ENCODE data around the gene ACSL5.

The ACSL5 gene

DNA sequence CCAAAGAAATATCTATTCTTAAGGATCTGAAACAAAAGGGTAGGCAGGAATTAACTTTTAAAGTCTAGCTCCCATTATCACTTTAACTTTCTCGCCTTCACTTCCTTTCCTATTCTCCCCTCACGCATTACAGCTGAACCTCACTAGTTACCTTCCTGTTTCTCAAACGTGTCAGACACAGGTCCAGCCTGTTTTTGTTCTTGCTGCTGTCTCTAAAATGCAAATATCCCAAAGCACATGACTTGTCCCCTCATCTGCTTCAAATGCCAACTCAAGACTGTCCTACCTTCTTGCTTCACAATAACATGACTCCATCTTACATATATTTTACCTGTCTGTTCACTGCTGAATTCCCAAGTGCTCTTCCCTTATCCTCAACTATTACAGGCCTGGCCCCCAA is 55.2 kb downstream of the ACSL5 start:
- no peak overlapping the region for H3K27ac ChIP-seq (ENCODE audit: low read depth, low read length)
- H3K36me3 ChIP-seq (ENCODE audit: insufficient read depth, low read length), result peaks cover 41% of the 10 kb centered on the region
- H3K27me3 ChIP-seq (ENCODE audit: control insufficient read depth in 1 of 2, insufficient read depth in 2 of 2, low read length in 2 of 2), result no peaks in the 10 kb centered on the region
- no peaks in the 10 kb centered on the region for H3K9me3 ChIP-seq (ENCODE audit: low read length)
- H3K4me1 ChIP-seq (ENCODE audit: insufficient read depth, low read length), result no peaks in the 10 kb centered on the region
- H3K4me3 ChIP-seq (ENCODE audit: low read depth in 1 of 2, low read length in 2 of 2), result no peak overlapping the region
- no peak overlapping the region for H3K9ac ChIP-seq (ENCODE audit: low read length)

DNA sequence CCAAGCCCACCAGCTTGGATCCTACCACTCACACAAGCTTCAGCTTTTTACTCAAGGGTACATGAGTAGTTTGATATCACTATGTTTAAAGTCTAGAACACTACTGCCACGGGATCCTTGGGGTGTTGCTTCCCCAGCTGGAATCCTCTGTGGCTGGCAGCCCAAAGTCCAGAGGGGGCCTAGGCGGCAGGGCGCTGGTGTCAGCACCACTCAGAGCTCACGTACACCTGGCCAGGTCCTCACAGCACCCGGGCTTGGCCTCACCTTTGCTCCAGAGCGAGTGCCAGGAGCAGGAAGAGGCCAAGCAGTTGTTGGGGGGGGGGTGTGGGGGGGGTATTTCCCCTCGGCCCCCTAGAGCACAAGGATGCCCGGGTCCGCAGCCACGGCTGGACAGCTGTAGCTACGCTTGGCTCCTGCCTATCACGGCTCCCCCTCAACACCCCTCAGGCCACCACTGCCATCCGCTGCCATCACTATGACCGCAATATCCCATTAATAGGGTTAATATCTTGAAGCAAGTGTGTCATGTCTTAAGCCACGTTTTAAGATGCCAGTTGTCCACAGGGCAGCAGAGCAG is 55.8 kb downstream of the ACSL5 start:
- no peaks in the 10 kb centered on the region for H3K27me3 ChIP-seq (ENCODE audit: control insufficient read depth in 1 of 2, insufficient read depth in 2 of 2, low read length in 2 of 2)
- no peaks in the 10 kb centered on the region for H3K4me1 ChIP-seq (ENCODE audit: insufficient read depth, low read length)
- H3K27ac ChIP-seq (ENCODE audit: low read depth, low read length), result no peak overlapping the region
- no peak overlapping the region for H3K9ac ChIP-seq (ENCODE audit: low read length)
- no peak overlapping the region for H3K4me3 ChIP-seq (ENCODE audit: low read depth in 1 of 2, low read length in 2 of 2)
- no peaks in the 10 kb centered on the region for H3K9me3 ChIP-seq (ENCODE audit: low read length)
- peaks cover 43% of the 10 kb centered on the region for H3K36me3 ChIP-seq (ENCODE audit: insufficient read depth, low read length)

DNA sequence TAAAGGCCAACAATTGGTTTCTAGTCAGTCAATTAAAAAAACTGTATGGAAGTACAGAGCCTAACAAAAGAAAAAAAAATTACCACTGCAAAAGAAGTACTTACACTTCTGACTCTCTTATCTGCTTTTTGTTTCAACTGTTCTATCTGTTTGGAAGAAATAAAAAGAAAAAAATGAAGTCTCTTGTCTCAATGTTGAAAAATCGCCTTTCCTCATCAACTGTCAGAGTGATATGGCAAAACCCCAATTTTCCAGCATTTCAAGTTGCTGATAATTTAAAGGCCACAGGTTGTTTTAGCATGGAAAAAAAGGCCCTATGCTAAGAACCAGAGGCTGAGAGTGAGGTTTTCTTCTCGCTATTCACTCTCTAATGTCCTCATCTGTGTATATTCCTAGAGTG is 59.2 kb downstream of the ACSL5 start:
- Histone ChIP-seq H3K9me3 (ENCODE audit: low read length) (no peaks in the 10 kb centered on the region), H3K9ac (ENCODE audit: low read length) (no peak overlapping the region), H3K4me3 (ENCODE audit: low read depth in 1 of 2, low read length in 2 of 2) (no peak overlapping the region), H3K27me3 (ENCODE audit: control insufficient read depth in 1 of 2, insufficient read depth in 2 of 2, low read length in 2 of 2) (no peaks in the 10 kb centered on the region), H3K36me3 (ENCODE audit: insufficient read depth, low read length) (peaks cover 35% of the 10 kb centered on the region), H3K27ac (ENCODE audit: low read depth, low read length) (no peak overlapping the region), H3K4me1 (ENCODE audit: insufficient read depth, low read length) (no peaks in the 10 kb centered on the region)

DNA sequence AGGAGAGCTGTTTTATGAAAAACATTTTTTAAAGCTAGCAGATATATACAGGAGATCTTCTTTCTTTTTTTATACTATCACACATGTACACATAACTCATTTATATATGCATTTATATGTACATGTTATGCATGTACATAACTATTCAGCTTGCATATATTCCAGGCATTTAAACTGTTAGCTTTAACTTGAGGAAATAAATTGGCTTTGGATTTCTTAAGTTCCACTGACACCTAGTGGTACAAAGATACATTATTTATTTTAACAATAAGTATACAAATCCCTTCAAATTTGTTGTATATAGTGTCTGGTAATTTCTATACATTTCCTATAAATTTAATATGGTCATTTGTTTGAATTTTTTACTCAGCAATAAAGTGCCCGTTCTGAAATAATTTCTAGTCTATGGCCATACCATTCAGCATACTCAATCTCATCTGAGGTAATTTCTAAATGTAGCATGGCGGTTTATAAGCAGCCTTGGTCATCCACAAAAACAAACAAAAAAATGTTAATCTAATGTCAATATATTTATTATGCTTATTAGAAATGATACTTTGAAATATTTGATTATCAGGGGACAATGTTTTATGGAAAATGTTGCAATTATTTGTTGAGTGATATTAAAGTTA is 61.2 kb downstream of the ACSL5 start:
- Histone ChIP-seq H3K4me1 (ENCODE audit: insufficient read depth, low read length) (no peaks in the 10 kb centered on the region), H3K36me3 (ENCODE audit: insufficient read depth, low read length) (peaks cover 39% of the 10 kb centered on the region), H3K27me3 (ENCODE audit: control insufficient read depth in 1 of 2, insufficient read depth in 2 of 2, low read length in 2 of 2) (no peaks in the 10 kb centered on the region), H3K27ac (ENCODE audit: low read depth, low read length) (no peak overlapping the region), H3K9me3 (ENCODE audit: low read length) (no peaks in the 10 kb centered on the region), H3K9ac (ENCODE audit: low read length) (no peak overlapping the region), H3K4me3 (ENCODE audit: low read depth in 1 of 2, low read length in 2 of 2) (no peak overlapping the region)

DNA sequence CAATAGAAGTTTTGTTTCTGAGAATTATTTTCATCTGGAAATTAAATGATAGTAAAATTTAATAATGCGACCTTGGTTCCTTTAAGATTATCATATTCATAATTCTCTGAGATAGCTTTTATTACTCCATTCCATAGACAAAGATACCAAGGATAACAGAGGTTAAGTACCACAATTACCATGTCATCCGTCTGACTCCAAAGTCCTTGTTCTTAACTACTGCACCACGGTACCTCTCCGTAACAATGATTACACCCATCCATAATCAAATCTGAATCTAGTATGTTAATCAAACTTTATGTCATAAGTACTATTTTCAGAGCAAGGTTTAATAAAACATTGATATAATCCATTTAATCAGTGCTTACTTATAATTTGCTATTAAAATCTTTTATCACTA is 64.4 kb downstream of the ACSL5 start:
- H3K9me3 ChIP-seq (ENCODE audit: low read length), result no peaks in the 10 kb centered on the region
- no peaks in the 10 kb centered on the region for H3K4me1 ChIP-seq (ENCODE audit: insufficient read depth, low read length)
- H3K36me3 ChIP-seq (ENCODE audit: insufficient read depth, low read length), result peaks cover 38% of the 10 kb centered on the region
- H3K4me3 ChIP-seq (ENCODE audit: low read depth in 1 of 2, low read length in 2 of 2), result no peak overlapping the region
- no peak overlapping the region for H3K27ac ChIP-seq (ENCODE audit: low read depth, low read length)
- no peak overlapping the region for H3K9ac ChIP-seq (ENCODE audit: low read length)
- H3K27me3 ChIP-seq (ENCODE audit: control insufficient read depth in 1 of 2, insufficient read depth in 2 of 2, low read length in 2 of 2), result no peaks in the 10 kb centered on the region

DNA sequence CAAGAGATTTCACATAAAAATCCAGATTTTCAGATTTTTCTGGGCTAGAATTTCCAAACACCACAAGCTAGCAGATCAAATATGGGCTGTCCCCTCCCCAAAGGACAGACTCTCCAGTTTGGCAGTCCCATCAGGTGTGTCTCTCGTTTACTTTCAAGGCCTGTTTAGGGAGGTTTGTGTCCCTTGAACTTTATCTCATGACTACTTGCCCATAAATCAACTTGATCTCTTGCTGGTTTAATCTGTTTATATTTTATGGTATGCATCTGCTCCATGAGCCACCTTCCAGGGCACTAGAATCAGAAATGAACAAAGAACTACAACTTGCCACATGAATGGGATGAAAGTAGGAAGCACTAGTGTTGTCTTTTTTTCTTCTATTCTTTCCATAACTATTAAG is 67.6 kb downstream of the ACSL5 start:
- Histone ChIP-seq H3K9me3 (ENCODE audit: low read length) (no peaks in the 10 kb centered on the region), H3K36me3 (ENCODE audit: insufficient read depth, low read length) (peaks cover 51% of the 10 kb centered on the region), H3K4me3 (ENCODE audit: low read depth in 1 of 2, low read length in 2 of 2) (no peak overlapping the region), H3K9ac (ENCODE audit: low read length) (no peak overlapping the region), H3K27me3 (ENCODE audit: control insufficient read depth in 1 of 2, insufficient read depth in 2 of 2, low read length in 2 of 2) (no peaks in the 10 kb centered on the region), H3K4me1 (ENCODE audit: insufficient read depth, low read length) (peaks cover 9% of the 10 kb centered on the region), H3K27ac (ENCODE audit: low read depth, low read length) (no peak overlapping the region)

DNA sequence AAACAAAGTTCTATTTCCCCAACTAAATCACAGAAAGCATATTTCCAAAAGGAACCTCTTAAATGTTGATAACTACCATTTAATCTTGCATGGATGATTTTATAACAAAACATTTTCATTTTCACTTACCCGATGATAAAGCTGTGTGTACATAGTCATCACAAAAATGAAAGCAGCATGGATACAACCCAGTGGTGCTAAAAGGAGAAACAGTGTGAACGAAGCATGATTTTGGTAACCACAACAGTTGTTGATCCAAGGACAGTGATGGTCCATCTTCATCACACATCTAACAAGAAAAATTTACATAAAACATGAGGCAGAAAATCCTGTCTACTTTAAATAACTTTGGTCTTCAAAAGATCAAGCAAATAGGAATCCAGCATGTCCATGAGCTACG is 68.1 kb downstream of the ACSL5 start:
- no peaks in the 10 kb centered on the region for H3K27me3 ChIP-seq (ENCODE audit: control insufficient read depth in 1 of 2, insufficient read depth in 2 of 2, low read length in 2 of 2)
- no peak overlapping the region for H3K9ac ChIP-seq (ENCODE audit: low read length)
- no peak overlapping the region for H3K4me3 ChIP-seq (ENCODE audit: low read depth in 1 of 2, low read length in 2 of 2)
- H3K9me3 ChIP-seq (ENCODE audit: low read length), result no peaks in the 10 kb centered on the region
- peaks cover 9% of the 10 kb centered on the region for H3K4me1 ChIP-seq (ENCODE audit: insufficient read depth, low read length)
- no peak overlapping the region for H3K27ac ChIP-seq (ENCODE audit: low read depth, low read length)
- peaks cover 51% of the 10 kb centered on the region for H3K36me3 ChIP-seq (ENCODE audit: insufficient read depth, low read length)

DNA sequence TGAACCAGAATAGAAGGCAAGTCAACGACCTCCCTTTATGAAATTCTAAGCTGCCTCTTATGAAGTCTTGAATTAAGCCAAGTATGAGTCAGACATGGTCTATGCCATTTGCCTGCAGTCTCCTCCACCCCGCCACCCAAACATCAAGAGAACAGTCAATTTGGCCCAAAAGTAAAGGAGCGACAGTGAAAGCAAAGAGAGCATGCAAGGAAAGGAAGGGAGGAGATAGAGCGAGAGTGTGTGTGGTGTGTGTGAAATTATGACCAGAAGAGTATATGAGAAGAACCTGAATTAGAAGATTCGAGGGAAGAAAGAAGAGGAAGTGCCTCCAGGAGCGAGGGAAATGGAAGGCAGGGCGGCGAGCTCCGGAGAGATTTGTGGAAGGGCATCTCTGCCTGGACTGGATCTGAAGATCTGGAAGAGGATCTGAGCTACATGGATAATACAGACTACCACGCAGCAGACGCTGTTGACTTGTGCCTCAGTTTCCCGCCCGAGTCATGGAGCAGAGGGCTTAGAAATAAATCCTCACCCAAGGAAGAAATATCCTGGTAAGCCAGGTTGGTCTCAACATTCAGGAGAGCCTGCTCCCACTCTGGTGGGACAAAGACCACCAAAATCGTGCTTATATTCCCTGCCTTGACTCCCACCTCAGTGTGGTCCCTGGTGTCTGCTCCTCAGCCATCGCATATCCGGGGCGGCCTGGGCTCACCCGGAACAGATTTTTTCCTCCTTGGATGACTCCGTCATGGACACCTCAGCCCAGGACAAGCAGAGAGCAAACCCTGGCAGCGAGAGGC is 72.3 kb downstream of the ACSL5 start:
- Histone ChIP-seq H3K9ac (ENCODE audit: low read length) (peak overlapping the region; percentile 97), H3K9me3 (ENCODE audit: low read length) (no peaks in the 10 kb centered on the region), H3K4me1 (ENCODE audit: insufficient read depth, low read length) (peaks cover 15% of the 10 kb centered on the region), H3K27ac (ENCODE audit: low read depth, low read length) (peak overlapping the region; percentile 97), H3K36me3 (ENCODE audit: insufficient read depth, low read length) (peaks cover 37% of the 10 kb centered on the region), H3K4me3 (ENCODE audit: low read depth in 1 of 2, low read length in 2 of 2) (peak overlapping the region; percentile 96 to 99), H3K27me3 (ENCODE audit: control insufficient read depth in 1 of 2, insufficient read depth in 2 of 2, low read length in 2 of 2) (no peaks in the 10 kb centered on the region)

DNA sequence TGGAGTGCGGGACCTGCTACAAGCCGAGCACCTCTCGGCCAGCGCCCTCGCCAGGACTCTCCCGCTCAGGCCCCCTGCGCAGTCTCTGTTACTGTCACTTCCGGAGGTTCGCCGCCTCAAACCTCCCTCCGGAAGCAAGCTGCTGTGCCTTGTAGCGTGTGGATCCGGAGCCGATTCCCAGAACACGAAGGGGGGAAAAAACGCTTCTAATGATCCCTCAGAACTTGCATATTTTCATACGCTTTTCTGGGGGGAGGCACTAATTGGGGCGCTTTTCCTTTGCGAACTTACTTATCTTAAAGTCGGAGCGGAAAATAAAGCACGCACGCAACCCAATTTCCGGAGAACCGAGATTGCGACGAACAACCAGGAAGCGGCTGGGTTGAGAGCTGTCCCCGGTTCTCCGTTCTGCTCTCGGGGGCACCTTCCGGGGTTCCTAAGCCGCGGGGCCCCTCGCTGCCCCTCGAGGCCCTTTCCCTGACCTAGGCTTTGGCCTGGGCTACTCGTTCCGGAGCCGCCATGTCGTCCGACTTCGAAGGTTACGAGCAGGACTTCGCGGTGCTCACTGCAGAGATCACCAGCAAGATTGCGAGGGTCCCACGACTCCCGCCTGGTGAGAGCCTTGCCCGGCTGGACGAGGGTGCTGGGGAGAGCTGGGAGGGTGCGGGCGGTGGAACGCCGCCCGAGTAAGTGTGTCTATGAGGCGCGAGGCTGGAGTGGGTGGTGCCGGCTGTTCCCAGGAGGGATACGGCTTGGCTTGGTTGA is 73.1 kb downstream of the ACSL5 start, which contains the start of the genes VTI1A and ZDHHC6:
Gene VTI1A (plus strand): TSS at position 361 of the 765 bp plus-strand sequence. CDS start 159 bp downstream, at position 520.
Gene ZDHHC6 (minus strand): TSS at position 60 of the 765 bp plus-strand sequence. CDS start 1,478 bp downstream, outside the sequence.
- H3K4me1 ChIP-seq (ENCODE audit: insufficient read depth, low read length), result peaks cover 15% of the 10 kb centered on the region

DNA sequence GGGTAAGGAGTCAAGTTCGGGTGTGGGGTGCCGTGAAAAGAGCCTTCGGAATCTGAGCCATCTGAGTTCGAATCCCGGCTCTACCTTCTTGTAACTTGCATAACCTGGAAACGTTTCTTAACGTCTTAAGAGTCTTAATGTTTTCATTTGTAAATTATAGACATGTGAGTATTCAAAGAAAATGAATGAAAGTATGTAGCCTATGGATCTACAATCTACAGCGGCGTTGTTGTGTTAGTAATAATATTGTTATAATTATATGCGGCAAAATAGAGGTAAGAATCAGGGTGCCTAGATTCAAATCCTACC is 73.7 kb downstream of the ACSL5 start:
- peaks cover 23% of the 10 kb centered on the region for H3K36me3 ChIP-seq (ENCODE audit: insufficient read depth, low read length)
- H3K4me1 ChIP-seq (ENCODE audit: insufficient read depth, low read length), result peaks cover 15% of the 10 kb centered on the region
- peak overlapping the region; percentile 97 for H3K9ac ChIP-seq (ENCODE audit: low read length)
- H3K4me3 ChIP-seq (ENCODE audit: low read depth in 1 of 2, low read length in 2 of 2), result peak overlapping the region; percentile 96 to 99
- no peaks in the 10 kb centered on the region for H3K9me3 ChIP-seq (ENCODE audit: low read length)
- no peaks in the 10 kb centered on the region for H3K27me3 ChIP-seq (ENCODE audit: control insufficient read depth in 1 of 2, insufficient read depth in 2 of 2, low read length in 2 of 2)
- H3K27ac ChIP-seq (ENCODE audit: low read depth, low read length), result peak overlapping the region; percentile 97

More for the DNA sequence above, 73.1 kb downstream of the ACSL5 start, which contains the start of the genes VTI1A and ZDHHC6:
- peak within 1 kb of the TSS; percentile 97 for H3K27ac ChIP-seq (ENCODE audit: low read depth, low read length)
- H3K4me3 ChIP-seq (ENCODE audit: low read depth in 1 of 2, low read length in 2 of 2), result peak within 1 kb of the TSS; percentile 96 to 99
- H3K36me3 ChIP-seq (ENCODE audit: insufficient read depth, low read length), result peaks cover 29% of the 10 kb centered on the region
- H3K9me3 ChIP-seq (ENCODE audit: low read length), result no peaks in the 10 kb centered on the region
- no peaks in the 10 kb centered on the region for H3K27me3 ChIP-seq (ENCODE audit: control insufficient read depth in 1 of 2, insufficient read depth in 2 of 2, low read length in 2 of 2)
- H3K9ac ChIP-seq (ENCODE audit: low read length), result peak within 1 kb of the TSS; percentile 97

DNA sequence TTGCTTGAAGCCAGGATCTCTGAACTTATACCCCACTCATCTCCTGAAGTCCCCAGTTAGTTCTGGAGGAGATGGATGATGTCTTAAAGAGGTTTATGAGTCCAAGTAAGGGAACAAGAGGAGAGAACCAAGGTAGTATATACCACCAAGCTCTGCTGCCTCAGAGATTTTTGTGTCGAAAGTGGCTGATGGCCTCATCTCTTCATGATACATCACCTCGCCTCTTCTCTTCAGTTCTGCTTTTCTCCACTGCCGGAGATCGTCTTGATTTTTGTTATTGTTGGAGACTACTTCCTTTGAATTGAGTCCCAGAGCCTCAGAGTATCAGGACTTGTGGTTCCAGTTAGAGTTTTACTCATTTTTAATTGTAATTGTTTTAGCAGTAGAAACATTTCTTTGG is 75.0 kb downstream of the ACSL5 start:
- no peak overlapping the region for H3K9ac ChIP-seq (ENCODE audit: low read length)
- no peak overlapping the region for H3K27ac ChIP-seq (ENCODE audit: low read depth, low read length)
- H3K36me3 ChIP-seq (ENCODE audit: insufficient read depth, low read length), result peaks cover 17% of the 10 kb centered on the region
- H3K4me3 ChIP-seq (ENCODE audit: low read depth in 1 of 2, low read length in 2 of 2), result no peak overlapping the region
- no peaks in the 10 kb centered on the region for H3K27me3 ChIP-seq (ENCODE audit: control insufficient read depth in 1 of 2, insufficient read depth in 2 of 2, low read length in 2 of 2)
- peaks cover 15% of the 10 kb centered on the region for H3K4me1 ChIP-seq (ENCODE audit: insufficient read depth, low read length)
- no peaks in the 10 kb centered on the region for H3K9me3 ChIP-seq (ENCODE audit: low read length)
